ENCODE data around the gene TAF3.

GRCh38 chr10:8054494-8055407, 236.4 kb downstream of the TAF3 start, which contains the start of gene GATA3:
- TF ChIP-seq, protein P1, sequence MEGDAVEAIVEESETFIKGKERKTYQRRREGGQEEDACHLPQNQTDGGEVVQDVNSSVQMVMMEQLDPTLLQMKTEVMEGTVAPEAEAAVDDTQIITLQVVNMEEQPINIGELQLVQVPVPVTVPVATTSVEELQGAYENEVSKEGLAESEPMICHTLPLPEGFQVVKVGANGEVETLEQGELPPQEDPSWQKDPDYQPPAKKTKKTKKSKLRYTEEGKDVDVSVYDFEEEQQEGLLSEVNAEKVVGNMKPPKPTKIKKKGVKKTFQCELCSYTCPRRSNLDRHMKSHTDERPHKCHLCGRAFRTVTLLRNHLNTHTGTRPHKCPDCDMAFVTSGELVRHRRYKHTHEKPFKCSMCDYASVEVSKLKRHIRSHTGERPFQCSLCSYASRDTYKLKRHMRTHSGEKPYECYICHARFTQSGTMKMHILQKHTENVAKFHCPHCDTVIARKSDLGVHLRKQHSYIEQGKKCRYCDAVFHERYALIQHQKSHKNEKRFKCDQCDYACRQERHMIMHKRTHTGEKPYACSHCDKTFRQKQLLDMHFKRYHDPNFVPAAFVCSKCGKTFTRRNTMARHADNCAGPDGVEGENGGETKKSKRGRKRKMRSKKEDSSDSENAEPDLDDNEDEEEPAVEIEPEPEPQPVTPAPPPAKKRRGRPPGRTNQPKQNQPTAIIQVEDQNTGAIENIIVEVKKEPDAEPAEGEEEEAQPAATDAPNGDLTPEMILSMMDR (IDR thresholded peaks at IDR 0.05) = no peak
- TF ChIP-seq POLR2A (IDR thresholded peaks at IDR 0.05) (no peak), EP300 (IDR thresholded peaks at IDR 0.05) (no peak)
